LNCAP (cell line): Measurements from ENCODE around the gene MAPKBP1.

ENCODE experiments used
- CTCF ChIP-seq: fragments of 450-650 bp; IDR thresholded peaks from 2 replicates; pipeline ENCODE4 v1.5.1; 2017; ENCODE audit warnings: mild to moderate bottlenecking

MAPKBP1 gene

GRCh38 chr15:41825145-41825544, 50.9 kb downstream of the MAPKBP1 start:
- no peak for TF ChIP-seq CTCF

- TF ChIP-seq CTCF: no peak
Measured at GRCh38 chr15:41825572-41826535, 51.6 kb downstream of the MAPKBP1 start.

GRCh38 chr15:41827290-41827879, 53.1 kb downstream of the MAPKBP1 start:
- TF ChIP-seq CTCF: peak; percentile 42

GRCh38 chr15:41827880-41828806, 53.9 kb downstream of the MAPKBP1 start, which contains the start of gene JMJD7:
Gene JMJD7 (plus strand): TSS chr15:41828092. CDS start chr15:41828125, 33 bp downstream.
- TF ChIP-seq CTCF: no peak

- TF ChIP-seq CTCF: no peak
Measured at GRCh38 chr15:41828807-41829141, 54.5 kb downstream of the MAPKBP1 start.

- no peak for TF ChIP-seq CTCF
Measured at GRCh38 chr15:41829959-41830646, 55.8 kb downstream of the MAPKBP1 start.

- TF ChIP-seq CTCF: no peak
Measured at GRCh38 chr15:41832208-41832607, 57.9 kb downstream of the MAPKBP1 start.
